Regular cardiac myocyte (primary cell): ENCODE results near the gene TMEM135. TPM values are rescaled to one million over a fixed set of nuclear protein-coding genes. Genes with fewer than 3 reads are reported as not detected.

ENCODE experiments used
- total RNA-seq: library from RNA; depleted of rRNA; stranded (reverse); fragments of >200 nt; gene quantifications from 2 replicates; pipeline ENCODE4 v1.2.3, GENCODE V29; 2014

The TMEM135 gene
- total RNA-seq, result 13.0 and 17.8 TPM in 2 replicates

GRCh38 chr11:87037450-87038234 is at the start of gene TMEM135:
TSS of gene TMEM135 (plus strand) at chr11:87037934. CDS start at chr11:87038046, 112 bp downstream.

Other genes starting within 250 kb of the TMEM135 start
- 342 and 575 TPM in 2 replicates for gene PRSS23, start 237.4 kb upstream of the TMEM135 start, total RNA-seq
- gene FZD4, start 82.5 kb upstream of the TMEM135 start, total RNA-seq, result 49.6 and 52.0 TPM in 2 replicates